CD4-positive, alpha-beta T cell treated with Interleukin-6 for 4 hours (primary cell): ENCODE data around the gene CCDC57.

Experiments
- DNase-seq: peaks from one replicate; pipeline ENCODE4 v3.0.0-alpha.2; 2020; ENCODE audit warnings: mixed read lengths

The CCDC57 gene

GRCh38 chr17:82101767-82102679 lies 110.6 kb downstream of the CCDC57 start:
- no peak for DNase-seq

DNA sequence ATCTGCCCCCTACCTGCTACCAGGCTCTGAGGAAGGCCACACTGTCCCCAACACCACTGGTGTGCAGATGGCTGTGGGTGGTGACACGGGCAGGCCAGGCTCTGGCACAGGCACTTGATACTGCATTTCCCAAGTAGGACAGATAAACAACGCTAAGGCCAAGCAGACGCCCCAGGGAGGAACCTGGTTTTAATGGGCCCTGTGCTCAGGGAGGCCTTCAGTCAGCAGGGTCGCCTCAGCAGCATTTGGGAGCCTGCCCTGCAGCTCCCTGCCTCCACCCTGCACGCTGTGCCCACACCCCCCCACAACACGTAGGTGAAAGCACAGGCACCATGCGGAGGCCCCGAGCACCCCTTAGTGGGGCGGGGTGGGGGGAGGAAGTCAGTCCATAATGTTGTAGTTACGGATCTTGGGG lies 111.3 kb downstream of the CCDC57 start:
- DNase-seq = no peak

DNA sequence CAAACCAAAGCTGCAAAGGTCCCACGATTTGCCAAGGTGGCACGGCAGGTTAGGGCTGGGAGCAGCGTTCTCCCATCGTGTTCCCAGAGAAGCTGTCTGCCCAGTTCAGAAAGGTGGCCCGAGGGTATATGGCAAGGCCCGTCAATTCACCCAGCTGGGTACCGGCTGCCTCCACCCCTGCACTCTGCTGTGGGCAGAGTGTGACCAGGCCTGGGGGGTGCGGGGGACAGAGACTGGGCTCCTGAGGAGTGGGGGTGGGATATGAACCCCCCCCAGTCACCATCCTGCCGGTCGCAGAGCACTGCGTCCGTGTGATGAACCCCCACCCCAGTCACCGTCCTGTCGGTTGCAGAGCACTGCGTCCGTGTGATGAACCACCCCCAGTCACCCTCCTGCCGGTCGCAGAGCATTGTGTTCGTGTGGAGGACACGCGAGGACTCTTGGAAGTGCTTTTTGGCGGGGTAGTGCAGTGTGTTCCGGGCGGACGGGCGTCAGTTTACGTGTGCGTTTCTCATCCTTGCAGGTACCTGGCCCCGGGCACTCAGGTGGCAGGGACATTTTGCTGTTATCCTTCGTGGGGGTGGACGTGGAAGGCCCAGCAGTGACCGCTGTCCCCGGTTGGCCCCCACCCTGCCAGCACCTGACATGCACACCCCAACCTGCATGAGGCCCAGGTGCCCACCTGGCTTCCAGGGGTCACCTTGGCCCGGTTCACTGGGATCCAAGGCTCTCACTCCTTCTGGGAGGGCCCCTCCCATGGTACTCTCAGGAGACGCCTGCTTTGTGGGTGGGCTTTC lies 111.9 kb downstream of the CCDC57 start:
- no peak for DNase-seq

GRCh38 chr17:82098939-82099763 lies 113.5 kb downstream of the CCDC57 start:
- peak; percentile 22 for DNase-seq

GRCh38 chr17:82098169-82098938 lies 114.3 kb downstream of the CCDC57 start, which contains the start of gene FASN:
Gene FASN (minus strand): TSS chr17:82098236. CDS start chr17:82096445, 1,791 bp downstream.
- DNase-seq = peak; percentile 96

DNA sequence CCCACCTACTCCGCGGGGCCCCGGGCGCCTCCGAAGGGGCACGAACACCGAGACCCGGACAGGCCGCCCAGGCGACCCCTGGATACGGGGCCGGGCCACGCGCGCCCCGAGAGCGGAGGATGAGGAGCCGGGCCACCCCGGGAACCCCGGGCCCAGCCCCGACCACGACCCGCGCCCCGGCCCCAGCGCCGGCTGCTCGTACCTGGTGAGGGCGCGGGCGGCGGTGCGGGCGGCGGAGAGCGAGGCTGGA lies 114.8 kb downstream of the CCDC57 start:
- no peak for DNase-seq

GRCh38 chr17:82097184-82097918 lies 115.3 kb downstream of the CCDC57 start:
- DNase-seq = peak; percentile 23

GRCh38 chr17:82096709-82097183 lies 115.9 kb downstream of the CCDC57 start:
- no peak for DNase-seq

GRCh38 chr17:82095777-82096708 lies 116.6 kb downstream of the CCDC57 start:
- no peak for DNase-seq

- no peak for DNase-seq
Measured at GRCh38 chr17:82094931-82095776, 117.5 kb downstream of the CCDC57 start.

- no peak for DNase-seq
Measured at GRCh38 chr17:82092995-82093751, 119.5 kb downstream of the CCDC57 start.

- DNase-seq = no peak
Measured at GRCh38 chr17:82092628-82092994, 120.0 kb downstream of the CCDC57 start.

DNA sequence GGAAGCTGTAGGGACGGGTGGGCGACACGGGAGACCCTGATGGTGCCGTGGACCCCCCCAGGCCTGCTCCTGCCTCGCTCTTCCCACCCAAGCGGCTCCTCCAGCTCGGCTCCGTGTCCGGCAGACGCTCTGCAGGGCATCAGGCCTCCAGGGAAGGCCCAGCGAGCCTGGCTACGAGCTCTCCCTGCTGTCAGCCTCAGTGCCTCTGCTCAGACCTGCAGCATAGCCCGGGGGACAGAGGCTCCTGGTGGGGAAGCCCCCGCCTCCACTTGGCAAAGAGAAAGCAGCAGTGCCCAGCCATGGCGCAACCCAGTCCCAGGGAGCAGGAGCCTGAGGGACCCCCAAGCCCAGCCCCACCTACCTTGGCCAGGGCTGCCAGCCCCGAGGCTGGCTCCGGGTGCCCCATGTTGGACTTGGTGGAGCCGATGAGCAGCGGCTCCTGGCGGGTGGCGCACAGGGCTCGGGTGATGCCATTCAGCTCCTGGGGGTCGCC lies 120.5 kb downstream of the CCDC57 start:
- DNase-seq = no peak

DNA sequence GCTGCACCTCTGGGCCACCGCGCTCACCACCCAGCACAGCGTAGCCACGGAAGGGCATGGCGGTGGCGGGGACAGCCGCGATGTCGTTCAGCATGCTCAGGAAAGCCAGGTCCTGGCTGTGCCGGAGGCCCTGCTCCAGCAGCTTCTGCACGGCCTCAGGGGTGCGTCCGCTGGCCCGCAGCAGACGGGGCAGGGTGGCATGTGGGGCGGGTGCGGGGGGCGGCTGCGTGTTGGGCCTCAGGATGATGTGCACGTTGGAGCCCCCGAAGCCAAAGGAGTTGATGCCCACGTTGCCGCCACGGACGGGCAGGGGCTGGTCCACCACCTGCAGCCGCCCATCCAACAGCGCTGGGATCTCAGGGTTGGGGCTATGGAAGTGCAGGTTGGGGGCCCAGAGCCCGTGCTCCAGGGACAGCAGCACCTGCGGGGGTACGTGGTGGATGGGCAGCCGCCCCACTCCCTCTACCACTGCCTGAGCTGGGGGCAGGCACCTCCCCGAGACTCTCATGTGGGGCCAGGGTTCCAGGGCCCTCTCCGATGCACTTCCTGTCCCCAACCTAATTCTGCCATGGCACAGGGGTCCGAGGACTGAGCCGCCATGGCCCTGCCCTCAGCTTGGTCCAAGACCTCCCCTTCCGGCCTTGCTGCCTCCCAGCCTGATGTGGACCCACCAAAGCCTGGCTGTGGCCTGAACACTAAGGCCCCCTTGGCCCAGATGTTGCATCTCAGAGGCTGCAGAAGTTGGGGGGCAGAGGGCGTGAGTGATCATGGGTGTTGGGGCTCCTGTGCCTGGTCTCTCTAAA lies 121.2 kb downstream of the CCDC57 start:
- DNase-seq = no peak

GRCh38 chr17:82090549-82091263 lies 121.9 kb downstream of the CCDC57 start:
- DNase-seq = no peak

GRCh38 chr17:82089723-82090548 lies 122.7 kb downstream of the CCDC57 start:
- no peak for DNase-seq
